Stimulated activated CD4-positive, alpha-beta T cell treated with anti-CD3 and anti-CD28 coated beads, Interleukin-12 subunit alpha, Interleukin-12 subunit beta, amount 100 ng/mL, for 4 hours (primary cell): ENCODE measurements around the gene NRG2.

Experiments
- DNase-seq: peaks from one replicate; pipeline ENCODE4 v3.0.0-alpha.2; 2020

NRG2 gene

GRCh38 chr5:140039561-140039960, 3.5 kb downstream of the NRG2 start:
- DNase-seq: no peak

GRCh38 chr5:140038373-140038957, 4.6 kb downstream of the NRG2 start:
- DNase-seq: no peak

- no peak for DNase-seq
Observed at GRCh38 chr5:140037012-140037411, 6.1 kb downstream of the NRG2 start.

GRCh38 chr5:140035881-140036280, 7.2 kb downstream of the NRG2 start:
- DNase-seq: no peak

GRCh38 chr5:140033037-140033760, 9.9 kb downstream of the NRG2 start:
- no peak for DNase-seq

GRCh38 chr5:140032296-140032695, 10.8 kb downstream of the NRG2 start:
- DNase-seq: no peak

GRCh38 chr5:140027807-140028206, 15.3 kb downstream of the NRG2 start:
- no peak for DNase-seq

- no peak for DNase-seq
Observed at GRCh38 chr5:140025736-140026135, 17.4 kb downstream of the NRG2 start.

- DNase-seq: no peak
Observed at GRCh38 chr5:140024928-140025327, 18.2 kb downstream of the NRG2 start.

- no peak for DNase-seq
Observed at GRCh38 chr5:140023611-140024191, 19.4 kb downstream of the NRG2 start.

- no peak for DNase-seq
Observed at GRCh38 chr5:140020601-140021177, 22.4 kb downstream of the NRG2 start.

- no peak for DNase-seq
Observed at GRCh38 chr5:140018920-140019644, 24.0 kb downstream of the NRG2 start.

GRCh38 chr5:140018517-140018916, 24.6 kb downstream of the NRG2 start:
- no peak for DNase-seq

- no peak for DNase-seq
Observed at GRCh38 chr5:140018096-140018481, 25.0 kb downstream of the NRG2 start.

GRCh38 chr5:140017397-140018095, 25.6 kb downstream of the NRG2 start:
- no peak for DNase-seq

- no peak for DNase-seq
Observed at GRCh38 chr5:140015706-140016105, 27.4 kb downstream of the NRG2 start.

GRCh38 chr5:140014751-140015150, 28.3 kb downstream of the NRG2 start:
- DNase-seq: no peak

GRCh38 chr5:140013536-140013935, 29.6 kb downstream of the NRG2 start:
- no peak for DNase-seq

- no peak for DNase-seq
Observed at GRCh38 chr5:140012443-140012842, 30.7 kb downstream of the NRG2 start.

- no peak for DNase-seq
Observed at GRCh38 chr5:140011297-140011802, 31.7 kb downstream of the NRG2 start.

- no peak for DNase-seq
Observed at GRCh38 chr5:140010798-140011197, 32.3 kb downstream of the NRG2 start.

- DNase-seq: no peak
Observed at GRCh38 chr5:140007311-140007710, 35.8 kb downstream of the NRG2 start.
